Measurements from ENCODE around the gene CHCHD1. TPM values are rescaled to one million over a fixed set of nuclear protein-coding genes. Genes with fewer than 3 reads are reported as not detected.
A peak's percentile ranks its signal among the peaks of the same experiment; 100 is the strongest.
"Not testable (repeated sequence)": the region's sequence is repeated elsewhere in the genome, so short reads cannot be mapped to it uniquely, and the experiment has no call there.

CHCHD1 gene
- total RNA-seq, 2 donors from 2014 or later: 30.2 to 32.8 TPM

DNA sequence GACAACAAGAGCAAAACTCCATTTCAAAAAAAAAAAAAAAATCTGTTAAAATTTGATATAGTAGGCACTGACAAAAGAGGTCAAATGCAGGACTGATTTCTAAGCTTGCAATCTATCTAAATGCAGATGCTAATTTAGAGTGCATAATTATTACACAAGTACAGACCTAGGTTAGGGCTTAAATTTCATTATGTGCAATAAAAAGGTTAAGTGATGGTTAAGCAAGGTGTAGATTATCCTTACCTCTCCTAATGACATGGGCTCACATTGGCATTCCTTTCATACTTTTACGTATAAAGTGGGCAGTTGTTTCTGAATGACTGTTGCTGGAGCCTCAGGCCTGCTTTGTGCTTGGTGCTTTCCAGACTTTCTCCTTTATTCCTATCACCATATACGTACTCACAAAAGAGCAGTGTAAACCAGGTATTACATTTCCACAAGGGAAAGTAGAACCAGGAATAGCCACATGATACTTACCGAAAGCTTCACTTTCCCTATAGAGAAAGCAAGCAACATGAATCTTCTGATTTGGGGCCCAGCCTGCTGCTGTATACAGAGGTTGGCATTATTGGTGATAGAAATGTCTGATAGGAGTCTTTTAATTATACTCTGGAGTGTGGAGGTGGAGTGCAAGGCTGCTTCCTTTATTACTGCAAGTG lies 2.2 kb upstream of the CHCHD1 start:
- no peaks in the 10 kb centered on the region for H3K27me3 Mint-ChIP-seq
- H3K27ac Mint-ChIP-seq: peak overlapping the region; percentile 96
- H3K4me1 Mint-ChIP-seq: peaks cover 24% of the 10 kb centered on the region
- H3K4me3 Mint-ChIP-seq: peak overlapping the region; percentile 93
- no peaks in the 10 kb centered on the region for H3K9me3 Mint-ChIP-seq
- H3K36me3 Mint-ChIP-seq (ENCODE audit: low read depth): peaks cover 87% of the 10 kb centered on the region
- ATAC-seq (replicated peaks): no peak

DNA sequence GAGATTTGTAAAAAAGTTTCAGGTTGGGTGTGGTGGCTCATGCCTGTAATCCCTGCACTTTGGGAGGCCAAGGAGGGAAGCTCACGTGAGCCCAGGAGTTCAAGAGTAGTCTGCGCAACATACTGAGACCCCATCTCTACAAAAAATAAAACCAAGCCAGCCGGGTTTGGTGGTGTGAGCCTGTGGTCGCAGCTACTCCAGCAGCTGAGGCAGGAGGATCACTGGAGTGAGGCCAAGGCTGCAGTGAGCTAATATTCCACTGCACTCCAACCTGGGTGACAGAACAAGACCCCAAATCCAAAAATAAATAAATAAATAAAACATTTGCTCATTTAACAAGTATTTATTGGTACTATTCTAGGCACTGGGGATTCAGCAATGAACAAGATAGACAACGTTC lies 1.5 kb upstream of the CHCHD1 start:
- H3K27me3 Mint-ChIP-seq: no peaks in the 10 kb centered on the region
- peaks cover 86% of the 10 kb centered on the region for H3K36me3 Mint-ChIP-seq (ENCODE audit: low read depth)
- H3K9me3 Mint-ChIP-seq: no peaks in the 10 kb centered on the region
- peaks cover 22% of the 10 kb centered on the region for H3K4me1 Mint-ChIP-seq
- H3K4me3 Mint-ChIP-seq: peak overlapping the region; percentile 93
- peak overlapping the region; percentile 96 for H3K27ac Mint-ChIP-seq
- ATAC-seq (replicated peaks): no peak

DNA sequence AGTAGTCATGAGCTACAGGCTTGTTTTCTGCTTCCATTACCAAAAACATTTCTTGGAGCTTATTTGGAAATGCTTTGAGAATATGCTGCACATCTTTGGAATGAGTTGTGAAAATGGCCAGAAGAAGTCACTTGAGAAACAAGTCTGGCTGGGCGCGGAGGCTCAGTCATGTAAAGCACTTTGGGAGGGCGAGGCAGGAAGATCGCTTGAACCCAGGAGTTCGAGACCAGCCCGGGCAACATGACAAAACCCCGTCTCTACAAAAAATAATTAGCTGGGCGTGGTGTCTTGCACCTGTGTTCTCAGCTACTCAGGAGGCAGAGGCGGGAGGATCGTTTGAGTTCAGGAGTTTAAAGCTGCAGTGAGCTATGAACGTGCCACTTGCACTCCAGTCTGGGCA lies 882 bp upstream of the CHCHD1 start:
- H3K4me1 Mint-ChIP-seq: peaks cover 15% of the 10 kb centered on the region
- no peak for ATAC-seq (replicated peaks)
- H3K27ac Mint-ChIP-seq: peak overlapping the region; percentile 96
- H3K36me3 Mint-ChIP-seq (ENCODE audit: low read depth): peaks cover 83% of the 10 kb centered on the region
- H3K27me3 Mint-ChIP-seq: no peaks in the 10 kb centered on the region
- peak overlapping the region; percentile 93 for H3K4me3 Mint-ChIP-seq
- no peaks in the 10 kb centered on the region for H3K9me3 Mint-ChIP-seq

DNA sequence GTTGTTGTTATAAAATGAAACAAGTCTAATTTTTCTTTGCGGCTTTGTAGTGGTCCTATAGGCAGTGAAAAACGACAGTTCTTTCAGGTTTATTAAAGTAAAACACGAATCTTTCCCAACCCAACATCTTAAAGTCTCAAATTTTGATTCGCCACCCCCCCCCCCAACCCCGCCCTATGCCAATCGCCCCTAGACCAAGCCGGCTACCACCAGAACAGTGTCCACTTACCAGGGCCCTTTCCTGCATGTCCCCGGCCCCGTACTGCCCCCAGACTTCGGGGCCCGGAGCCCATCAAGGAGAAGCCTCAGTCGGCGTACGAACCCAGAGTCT lies 335 bp upstream of the CHCHD1 start:
- peaks cover 83% of the 10 kb centered on the region for H3K36me3 Mint-ChIP-seq (ENCODE audit: low read depth)
- no peaks in the 10 kb centered on the region for H3K9me3 Mint-ChIP-seq
- peak overlapping the region; percentile 93 for H3K4me3 Mint-ChIP-seq
- H3K27me3 Mint-ChIP-seq: no peaks in the 10 kb centered on the region
- peaks cover 20% of the 10 kb centered on the region for H3K4me1 Mint-ChIP-seq
- H3K27ac Mint-ChIP-seq: peak overlapping the region; percentile 96
- peak; percentile 10 for ATAC-seq (replicated peaks)

DNA sequence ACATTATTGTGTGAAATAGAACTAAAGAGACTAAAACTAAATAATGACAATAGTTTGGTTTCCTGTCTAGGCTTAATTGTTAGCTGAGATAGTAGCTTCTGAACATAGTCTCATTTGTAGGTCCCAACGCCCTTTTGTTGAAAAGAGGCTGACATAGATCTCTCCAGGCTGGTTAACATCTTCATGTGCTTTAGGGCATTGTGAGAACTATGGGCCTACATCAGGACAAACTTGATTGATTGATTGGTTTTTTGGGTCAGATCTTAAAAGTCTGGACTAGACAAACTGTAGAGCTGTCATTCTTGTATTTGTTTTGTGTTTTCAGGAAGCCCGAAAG lies 869 bp downstream of the CHCHD1 start:
- Mint-ChIP-seq H3K9me3 (no peaks in the 10 kb centered on the region), H3K4me1 (peaks cover 20% of the 10 kb centered on the region), H3K27ac (peak overlapping the region; percentile 96), H3K36me3 (ENCODE audit: low read depth) (peaks cover 73% of the 10 kb centered on the region), H3K4me3 (peak overlapping the region; percentile 93), H3K27me3 (no peaks in the 10 kb centered on the region)
- ATAC-seq (replicated peaks): no peak

DNA sequence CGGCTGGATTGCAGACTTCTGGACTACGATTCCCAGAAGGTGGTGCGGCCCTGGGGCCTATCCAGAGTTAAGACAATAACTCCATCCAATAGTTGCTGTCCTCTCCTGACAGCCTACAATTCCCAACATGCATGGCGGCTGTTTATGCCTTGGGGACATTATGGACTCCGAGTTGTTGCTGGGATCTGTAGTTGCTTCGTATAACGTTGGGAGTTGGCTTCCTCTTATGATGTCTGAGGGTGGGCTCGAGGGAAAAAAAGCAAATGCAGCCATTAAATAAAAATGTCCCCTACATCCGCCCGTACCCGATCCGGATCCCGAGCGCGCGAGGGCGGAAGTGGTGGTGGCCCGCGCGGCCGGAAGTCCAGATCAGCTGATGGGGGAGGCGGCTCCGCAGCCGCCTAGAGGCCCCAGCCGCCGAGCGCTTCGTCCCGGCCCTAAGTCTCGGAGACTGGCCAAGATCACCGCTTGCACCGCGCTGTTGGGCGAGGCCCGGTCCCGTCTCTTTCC lies 3.4 kb downstream of the CHCHD1 start, which contains the start of gene ZSWIM8:
Gene ZSWIM8, plus strand, starts transcription at position 396 of the 510 bp plus-strand sequence. CDS start 273 bp downstream, outside the sequence.
- H3K27me3 Mint-ChIP-seq: no peaks in the 10 kb centered on the region
- peaks cover 12% of the 10 kb centered on the region for H3K4me1 Mint-ChIP-seq
- peak within 1 kb of the TSS; percentile 93 for H3K27ac Mint-ChIP-seq
- H3K4me3 Mint-ChIP-seq: peak within 1 kb of the TSS; percentile 93
- no peaks in the 10 kb centered on the region for H3K9me3 Mint-ChIP-seq
- ATAC-seq (replicated peaks): peak; percentile 87
- peaks cover 59% of the 10 kb centered on the region for H3K36me3 Mint-ChIP-seq (ENCODE audit: low read depth)

DNA sequence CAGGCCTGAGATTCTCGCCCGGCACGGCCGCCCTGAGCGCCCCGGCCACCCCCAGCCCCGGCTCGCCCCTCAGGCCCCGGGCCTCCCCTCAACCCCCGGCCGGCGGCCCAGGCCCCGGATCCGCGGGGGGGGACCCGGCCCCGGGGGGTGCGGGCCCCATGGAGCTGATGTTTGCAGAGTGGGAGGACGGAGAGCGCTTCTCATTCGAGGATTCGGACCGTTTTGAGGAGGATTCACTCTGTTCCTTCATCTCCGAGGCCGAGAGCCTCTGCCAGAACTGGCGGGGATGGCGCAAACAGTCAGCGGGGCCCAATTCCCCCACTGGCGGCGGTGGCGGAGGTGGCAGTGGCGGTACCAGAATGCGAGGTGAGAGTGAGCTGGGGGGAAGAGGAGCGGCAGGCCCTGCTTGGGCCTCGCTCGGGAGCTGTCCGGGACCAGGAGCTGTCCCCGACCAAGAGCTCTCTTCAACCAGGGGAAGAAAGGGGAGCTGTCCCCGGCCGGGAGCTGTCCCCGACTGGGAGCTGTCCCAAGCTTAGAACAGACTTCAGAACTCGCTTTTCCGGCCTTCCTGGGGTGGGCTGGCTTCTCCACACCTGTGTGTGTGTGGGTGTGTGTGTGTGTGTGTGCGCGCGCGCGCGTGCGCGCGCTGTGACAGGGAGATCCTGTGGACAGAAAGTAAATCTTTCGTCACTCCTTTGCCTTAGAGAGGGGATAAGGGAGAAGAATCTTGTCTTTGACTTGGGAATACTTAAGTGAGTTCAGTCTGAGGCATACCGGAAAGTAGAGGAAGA lies 4.1 kb downstream of the CHCHD1 start:
- H3K36me3 Mint-ChIP-seq (ENCODE audit: low read depth): peaks cover 59% of the 10 kb centered on the region
- H3K4me1 Mint-ChIP-seq: peaks cover 5% of the 10 kb centered on the region
- peak; percentile 15 for ATAC-seq (replicated peaks)
- H3K4me3 Mint-ChIP-seq: peak overlapping the region; percentile 93
- peak overlapping the region; percentile 93 for H3K27ac Mint-ChIP-seq
- no peaks in the 10 kb centered on the region for H3K27me3 Mint-ChIP-seq
- H3K9me3 Mint-ChIP-seq: no peaks in the 10 kb centered on the region

DNA sequence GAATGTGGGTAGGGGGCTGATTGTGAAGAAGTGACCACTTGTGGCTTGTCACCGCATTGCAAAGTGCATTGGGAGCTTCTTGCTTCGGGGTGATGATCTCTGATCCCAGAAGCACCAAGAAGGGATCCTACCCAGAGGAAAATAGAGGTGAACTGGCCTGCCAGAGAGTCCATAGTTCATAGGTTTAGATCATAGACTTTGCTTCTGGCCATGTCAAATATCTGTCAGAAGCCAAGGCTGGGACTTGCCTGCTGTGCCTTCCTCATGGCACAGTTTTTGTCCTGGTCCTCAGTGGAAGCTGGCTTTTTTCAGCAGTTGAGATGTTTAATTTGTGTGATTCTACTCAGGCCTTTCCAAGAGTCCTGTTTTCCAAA lies 4.7 kb downstream of the CHCHD1 start:
- Mint-ChIP-seq H3K27ac (peak overlapping the region; percentile 93), H3K9me3 (no peaks in the 10 kb centered on the region), H3K27me3 (no peaks in the 10 kb centered on the region), H3K36me3 (ENCODE audit: low read depth) (peaks cover 62% of the 10 kb centered on the region), H3K4me1 (peaks cover 5% of the 10 kb centered on the region), H3K4me3 (peak overlapping the region; percentile 93)
- no peak for ATAC-seq (replicated peaks)

DNA sequence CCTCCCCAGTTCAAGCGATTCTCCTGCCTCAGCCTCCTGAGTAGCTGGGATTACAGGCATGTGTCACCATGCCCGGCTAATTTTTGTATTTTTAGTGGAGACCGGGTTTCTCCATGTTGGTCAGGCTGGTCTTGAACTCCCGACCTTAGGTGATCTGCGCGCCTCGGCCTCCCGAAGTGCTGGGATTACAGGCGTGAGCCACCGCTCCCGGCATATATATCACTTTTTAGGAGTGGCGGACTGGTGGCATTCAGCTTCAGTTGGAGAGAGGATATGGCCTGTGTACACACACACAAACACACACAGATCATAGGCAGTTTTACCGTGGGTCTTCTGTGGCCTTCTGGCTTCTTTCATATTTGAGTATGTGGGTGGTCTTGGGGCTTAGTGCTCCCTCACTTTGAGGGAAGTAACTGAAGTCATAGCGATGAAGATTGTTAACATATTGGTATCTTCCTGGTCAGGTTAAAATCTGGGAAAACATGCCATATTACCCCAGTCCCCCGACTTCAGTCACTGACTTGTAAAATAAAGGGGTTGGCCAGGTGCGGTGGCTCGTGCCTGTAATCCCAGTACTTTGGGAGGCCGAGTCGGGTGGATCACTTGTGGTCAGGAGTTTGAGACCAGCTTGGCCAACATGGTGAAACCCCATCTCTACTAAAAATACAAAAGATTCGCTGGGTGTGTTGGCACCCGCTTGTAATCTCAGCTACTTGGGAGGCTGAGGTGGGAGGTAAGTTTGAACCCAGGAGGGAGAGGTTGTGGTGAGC lies 5.4 kb downstream of the CHCHD1 start:
- not testable (repeated sequence) for ATAC-seq (replicated peaks); H3K4me1 Mint-ChIP-seq; H3K27ac Mint-ChIP-seq; H3K9me3 Mint-ChIP-seq; H3K27me3 Mint-ChIP-seq
- H3K4me3 Mint-ChIP-seq: peak overlapping the region; percentile 93
- H3K36me3 Mint-ChIP-seq (ENCODE audit: low read depth): peaks cover 59% of the 10 kb centered on the region

DNA sequence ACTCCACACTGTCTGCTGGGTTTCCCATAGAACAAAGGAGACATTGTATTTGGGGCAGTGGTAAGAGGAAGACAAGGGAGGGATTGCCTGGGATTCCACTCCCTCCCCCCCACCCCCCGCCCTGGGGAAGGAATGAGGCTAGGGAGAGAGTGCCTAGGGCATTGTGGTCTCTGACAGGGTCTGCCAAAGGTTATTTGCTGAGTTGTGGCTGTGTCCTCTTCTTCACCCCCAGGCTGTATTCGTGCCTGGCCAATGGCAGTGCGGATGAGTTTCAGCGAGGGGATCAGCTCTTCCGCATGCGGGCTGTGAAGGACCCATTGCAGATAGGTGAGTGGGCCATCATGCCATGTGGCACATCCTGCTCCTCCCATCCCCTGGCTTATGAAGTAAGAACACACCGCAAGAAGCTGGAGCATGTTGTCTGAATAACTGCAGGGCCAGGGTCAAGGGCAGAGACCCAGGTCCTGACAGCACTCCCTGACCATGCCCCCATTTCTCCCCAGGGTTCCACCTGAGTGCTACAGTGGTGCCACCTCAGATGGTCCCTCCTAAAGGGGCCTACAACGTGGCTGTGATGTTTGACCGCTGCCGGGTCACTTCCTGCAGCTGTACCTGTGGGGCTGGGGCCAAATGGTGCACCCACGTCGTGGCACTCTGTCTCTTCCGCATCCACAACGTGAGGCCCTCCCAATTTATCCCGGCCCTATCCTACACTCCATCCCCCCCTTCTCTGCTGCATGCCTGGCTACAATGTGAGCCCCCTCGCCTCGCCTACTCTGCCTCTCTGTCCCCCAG lies 7.2 kb downstream of the CHCHD1 start:
- H3K9me3 Mint-ChIP-seq: no peaks in the 10 kb centered on the region
- no peak overlapping the region for H3K4me3 Mint-ChIP-seq
- no peak overlapping the region for H3K27ac Mint-ChIP-seq
- peaks cover 5% of the 10 kb centered on the region for H3K4me1 Mint-ChIP-seq
- peaks cover 63% of the 10 kb centered on the region for H3K36me3 Mint-ChIP-seq (ENCODE audit: low read depth)
- ATAC-seq (replicated peaks): no peak
- no peaks in the 10 kb centered on the region for H3K27me3 Mint-ChIP-seq

DNA sequence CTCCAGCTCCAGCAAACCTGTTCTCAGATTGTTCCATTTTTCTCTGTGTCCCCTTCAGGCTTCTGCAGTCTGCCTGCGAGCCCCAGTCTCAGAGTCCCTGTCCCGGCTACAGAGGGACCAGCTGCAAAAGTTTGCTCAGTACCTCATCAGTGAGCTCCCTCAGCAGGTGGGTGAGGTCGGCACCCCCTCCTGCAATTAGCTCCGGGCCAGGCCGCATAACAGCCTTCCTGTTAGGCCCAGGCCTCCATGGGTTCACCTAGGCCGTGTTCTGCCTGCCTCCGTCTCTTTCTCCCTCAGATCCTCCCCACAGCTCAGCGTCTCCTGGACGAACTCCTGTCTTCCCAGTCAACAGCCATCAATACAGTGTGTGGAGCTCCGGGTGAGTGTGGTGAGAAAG lies 7.8 kb downstream of the CHCHD1 start:
- H3K4me3 Mint-ChIP-seq: no peak overlapping the region
- peaks cover 69% of the 10 kb centered on the region for H3K36me3 Mint-ChIP-seq (ENCODE audit: low read depth)

DNA sequence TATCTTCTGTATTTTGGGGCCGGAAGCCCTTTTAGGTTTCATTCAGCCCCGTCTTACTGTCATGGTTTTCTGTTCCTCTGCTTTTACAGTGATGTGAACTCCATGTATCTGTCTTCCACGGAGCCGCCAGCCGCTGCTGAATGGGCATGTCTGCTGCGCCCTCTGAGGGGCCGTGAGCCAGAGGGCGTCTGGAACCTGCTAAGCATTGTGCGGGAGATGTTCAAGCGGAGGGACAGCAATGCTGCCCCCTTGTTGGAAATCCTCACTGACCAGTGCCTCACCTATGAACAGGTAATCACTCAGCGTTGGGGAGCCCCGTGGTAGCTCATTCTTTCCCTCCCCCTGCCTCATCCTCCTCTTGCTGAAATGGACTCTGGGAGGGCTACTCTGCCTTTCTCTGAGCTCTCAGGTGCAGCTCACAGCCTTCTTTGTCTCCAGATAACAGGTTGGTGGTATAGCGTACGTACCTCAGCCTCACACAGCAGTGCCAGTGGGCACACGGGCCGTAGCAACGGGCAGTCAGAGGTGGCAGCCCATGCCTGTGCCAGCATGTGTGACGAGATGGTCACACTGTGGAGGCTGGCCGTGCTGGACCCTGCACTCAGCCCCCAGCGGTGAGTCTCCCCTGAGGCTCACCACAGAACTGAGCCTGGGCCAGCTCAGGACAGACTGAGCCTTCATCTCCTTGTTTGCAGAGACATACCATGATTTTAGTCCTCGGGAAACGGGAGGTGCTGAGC lies 9.2 kb downstream of the CHCHD1 start:
- ATAC-seq (replicated peaks): no peak
- Mint-ChIP-seq H3K4me1 (peaks cover 4% of the 10 kb centered on the region), H3K4me3 (no peak overlapping the region), H3K36me3 (ENCODE audit: low read depth) (peaks cover 72% of the 10 kb centered on the region), H3K27me3 (no peaks in the 10 kb centered on the region), H3K27ac (no peak overlapping the region), H3K9me3 (no peaks in the 10 kb centered on the region)

More for the DNA sequence above, 7.8 kb downstream of the CHCHD1 start:
- peaks cover 5% of the 10 kb centered on the region for H3K4me1 Mint-ChIP-seq
- no peak for ATAC-seq (replicated peaks)
- H3K9me3 Mint-ChIP-seq: no peaks in the 10 kb centered on the region
- H3K27me3 Mint-ChIP-seq: no peaks in the 10 kb centered on the region
- H3K27ac Mint-ChIP-seq: no peak overlapping the region

DNA sequence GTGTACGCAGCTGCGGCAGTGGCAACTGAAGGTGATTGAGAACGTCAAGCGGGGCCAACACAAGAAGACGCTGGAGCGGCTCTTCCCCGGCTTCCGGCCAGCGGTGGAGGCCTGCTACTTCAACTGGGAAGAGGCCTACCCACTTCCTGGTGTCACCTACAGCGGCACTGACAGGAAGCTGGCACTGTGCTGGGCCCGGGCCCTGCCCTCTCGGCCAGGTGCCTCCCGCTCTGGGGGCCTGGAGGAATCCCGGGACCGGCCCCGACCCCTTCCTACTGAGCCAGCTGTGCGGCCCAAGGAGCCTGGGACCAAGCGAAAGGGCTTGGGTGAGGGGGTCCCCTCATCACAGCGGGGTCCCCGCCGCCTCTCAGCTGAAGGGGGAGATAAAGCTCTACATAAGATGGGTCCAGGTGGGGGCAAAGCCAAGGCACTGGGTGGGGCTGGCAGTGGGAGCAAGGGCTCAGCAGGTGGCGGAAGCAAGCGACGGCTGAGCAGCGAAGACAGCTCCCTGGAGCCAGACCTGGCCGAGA lies 10.1 kb downstream of the CHCHD1 start:
- ATAC-seq (replicated peaks): no peak
- H3K4me1 Mint-ChIP-seq: no peaks in the 10 kb centered on the region
- H3K9me3 Mint-ChIP-seq: no peaks in the 10 kb centered on the region
- H3K27me3 Mint-ChIP-seq: no peaks in the 10 kb centered on the region
- H3K4me3 Mint-ChIP-seq: no peak overlapping the region
- no peak overlapping the region for H3K27ac Mint-ChIP-seq
- peaks cover 75% of the 10 kb centered on the region for H3K36me3 Mint-ChIP-seq (ENCODE audit: low read depth)

All from activated T-helper 17 cell treated with anti-CD3 and anti-CD28 coated beads, Interleukin-2, amount 50 U/mL, for 72 hours (primary cell).